DOHH2 (cell line): ENCODE measurements around the gene OTC.

ENCODE experiments used
- H3F3A ChIP-seq: fragments of 200-600 bp; sonication (generic), shearing (Covaris generic); 2 replicates; pipeline ENCODE4 v1.6.0; 2016; ENCODE audit warnings: antibody characterized with exemption, mild to moderate bottlenecking; ENCODE audit not compliant: control insufficient read depth, insufficient read depth
- H3K27ac ChIP-seq: fragments of 200-600 bp; sonication (generic); 2 replicates; pipeline ENCODE4 v1.5.1; 2014; ENCODE audit warnings: low read depth, mild to moderate bottlenecking, low read length, moderate library complexity
- H3K27me3 ChIP-seq: fragments of 200-600 bp; sonication (generic); 2 replicates; pipeline ENCODE4 v1.6.1; 2014; ENCODE audit warnings: mild to moderate bottlenecking, low read length, mixed read lengths; ENCODE audit not compliant: control insufficient read depth
- H3K36me3 ChIP-seq: fragments of 200-600 bp; sonication (generic); 2 replicates; pipeline ENCODE4 v1.6.1; 2014; ENCODE audit warnings: mild to moderate bottlenecking, low read length, moderate library complexity, mixed read lengths; ENCODE audit not compliant: control insufficient read depth
- H3K4me1 ChIP-seq: fragments of 200-600 bp; sonication (generic); 2 replicates; pipeline ENCODE4 v1.6.1; 2014; ENCODE audit warnings: mild to moderate bottlenecking, low read length, mixed read lengths; ENCODE audit not compliant: control insufficient read depth
- H3K4me2 ChIP-seq: fragments of 200-600 bp; sonication (generic); 2 replicates; pipeline ENCODE4 v1.6.0; 2014; ENCODE audit warnings: mild to moderate bottlenecking, low read length, moderate library complexity
- H3K4me3 ChIP-seq: fragments of 200-600 bp; sonication (generic); 2 replicates; pipeline ENCODE4 v1.5.1; 2014; ENCODE audit warnings: mild to moderate bottlenecking, low read length, mixed read lengths
- H3K79me2 ChIP-seq: fragments of 200-600 bp; sonication (generic); 2 replicates; pipeline ENCODE4 v1.6.1; 2014; ENCODE audit warnings: mild to moderate bottlenecking, low read length, mixed read lengths; ENCODE audit not compliant: control insufficient read depth
- H3K9me2 ChIP-seq: fragments of 200-600 bp; sonication (generic); replicated peaks from 2 replicates; pipeline ENCODE4 v1.6.1; 2014; ENCODE audit warnings: mild to moderate bottlenecking, low read length, mixed read lengths; ENCODE audit not compliant: control insufficient read depth
- H3K9me3 ChIP-seq: fragments of 200-600 bp; sonication (generic); 2 replicates; pipeline ENCODE4 v1.6.1; 2014; ENCODE audit warnings: antibody characterized with exemption, low read length, mixed read lengths; ENCODE audit not compliant: control insufficient read depth, insufficient read depth
- H4K20me1 ChIP-seq: fragments of 200-600 bp; sonication (generic); 2 replicates; pipeline ENCODE4 v1.6.0; 2014; ENCODE audit warnings: low read depth, mild to moderate bottlenecking, antibody characterized with exemption, low read length, moderate library complexity; ENCODE audit not compliant: control insufficient read depth, insufficient read depth
- EZH2phosphoT487 ChIP-seq: fragments of 200-600 bp; sonication (generic); IDR thresholded peaks from 2 replicates; pipeline ENCODE4 v1.6.1; 2017; ENCODE audit warnings: borderline replicate concordance, mild to moderate bottlenecking, antibody characterized with exemption, low read length, moderate library complexity, mixed read lengths
- TF ChIP-seq, protein P1 (sequence below): fragments of 200-600 bp; sonication (generic); IDR thresholded peaks from one replicate; pipeline ENCODE4 v1.5.1; 2014; ENCODE audit warnings: antibody characterized with exemption, mild to moderate bottlenecking, low read depth, low read length; ENCODE audit not compliant: poor library complexity, severe bottlenecking

The OTC gene

GRCh38 chrX:38374431-38374830, 22.0 kb downstream of the OTC start:
- no peak overlapping the region for H3K27ac ChIP-seq
- no peaks in the 10 kb centered on the region for H3K36me3 ChIP-seq
- H3K4me1 ChIP-seq = no peaks in the 10 kb centered on the region
- no peaks in the 10 kb centered on the region for H4K20me1 ChIP-seq
- H3K27me3 ChIP-seq = no peaks in the 10 kb centered on the region
- no peaks in the 10 kb centered on the region for H3K9me2 ChIP-seq
- no peak overlapping the region for H3K4me3 ChIP-seq
- TF ChIP-seq, protein P1, sequence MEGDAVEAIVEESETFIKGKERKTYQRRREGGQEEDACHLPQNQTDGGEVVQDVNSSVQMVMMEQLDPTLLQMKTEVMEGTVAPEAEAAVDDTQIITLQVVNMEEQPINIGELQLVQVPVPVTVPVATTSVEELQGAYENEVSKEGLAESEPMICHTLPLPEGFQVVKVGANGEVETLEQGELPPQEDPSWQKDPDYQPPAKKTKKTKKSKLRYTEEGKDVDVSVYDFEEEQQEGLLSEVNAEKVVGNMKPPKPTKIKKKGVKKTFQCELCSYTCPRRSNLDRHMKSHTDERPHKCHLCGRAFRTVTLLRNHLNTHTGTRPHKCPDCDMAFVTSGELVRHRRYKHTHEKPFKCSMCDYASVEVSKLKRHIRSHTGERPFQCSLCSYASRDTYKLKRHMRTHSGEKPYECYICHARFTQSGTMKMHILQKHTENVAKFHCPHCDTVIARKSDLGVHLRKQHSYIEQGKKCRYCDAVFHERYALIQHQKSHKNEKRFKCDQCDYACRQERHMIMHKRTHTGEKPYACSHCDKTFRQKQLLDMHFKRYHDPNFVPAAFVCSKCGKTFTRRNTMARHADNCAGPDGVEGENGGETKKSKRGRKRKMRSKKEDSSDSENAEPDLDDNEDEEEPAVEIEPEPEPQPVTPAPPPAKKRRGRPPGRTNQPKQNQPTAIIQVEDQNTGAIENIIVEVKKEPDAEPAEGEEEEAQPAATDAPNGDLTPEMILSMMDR = no peak
- TF ChIP-seq EZH2phosphoT487 = no peak
- H3F3A ChIP-seq = no peaks in the 10 kb centered on the region
- H3K9me3 ChIP-seq = no peaks in the 10 kb centered on the region
- no peak overlapping the region for H3K4me2 ChIP-seq
- H3K79me2 ChIP-seq = no peaks in the 10 kb centered on the region

DNA sequence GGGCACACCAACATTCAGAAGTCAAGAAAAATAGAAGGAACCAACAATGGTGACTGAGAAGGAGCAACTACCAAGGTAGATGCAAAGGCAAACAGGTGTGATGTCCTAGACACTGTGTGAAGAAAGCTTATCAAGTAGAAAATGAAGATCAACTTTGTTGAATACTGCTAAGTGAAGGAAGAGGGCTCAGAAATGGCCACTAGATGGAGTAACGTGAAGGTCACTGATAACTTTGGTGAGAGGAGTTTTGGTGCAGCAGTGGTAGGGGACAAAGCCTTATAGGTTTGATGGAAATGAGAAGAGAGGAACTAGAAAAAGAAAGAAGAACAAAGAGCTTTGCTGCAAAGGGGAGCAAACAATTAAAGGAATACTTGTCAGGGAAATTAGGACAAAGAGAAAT, 23.5 kb downstream of the OTC start:
- no peaks in the 10 kb centered on the region for H3K9me3 ChIP-seq
- TF ChIP-seq, protein P1 = peak; percentile 50
- TF ChIP-seq EZH2phosphoT487 = no peak
- H3K9me2 ChIP-seq = no peaks in the 10 kb centered on the region
- H3F3A ChIP-seq = no peaks in the 10 kb centered on the region
- no peaks in the 10 kb centered on the region for H3K27me3 ChIP-seq
- no peaks in the 10 kb centered on the region for H3K79me2 ChIP-seq
- H3K4me3 ChIP-seq = no peak overlapping the region
- no peaks in the 10 kb centered on the region for H3K36me3 ChIP-seq
- H4K20me1 ChIP-seq = no peaks in the 10 kb centered on the region
- no peak overlapping the region for H3K27ac ChIP-seq
- no peak overlapping the region for H3K4me2 ChIP-seq
- no peaks in the 10 kb centered on the region for H3K4me1 ChIP-seq

GRCh38 chrX:38376747-38377146, 24.3 kb downstream of the OTC start:
- TF ChIP-seq, protein P1 = no peak
- no peak for TF ChIP-seq EZH2phosphoT487

DNA sequence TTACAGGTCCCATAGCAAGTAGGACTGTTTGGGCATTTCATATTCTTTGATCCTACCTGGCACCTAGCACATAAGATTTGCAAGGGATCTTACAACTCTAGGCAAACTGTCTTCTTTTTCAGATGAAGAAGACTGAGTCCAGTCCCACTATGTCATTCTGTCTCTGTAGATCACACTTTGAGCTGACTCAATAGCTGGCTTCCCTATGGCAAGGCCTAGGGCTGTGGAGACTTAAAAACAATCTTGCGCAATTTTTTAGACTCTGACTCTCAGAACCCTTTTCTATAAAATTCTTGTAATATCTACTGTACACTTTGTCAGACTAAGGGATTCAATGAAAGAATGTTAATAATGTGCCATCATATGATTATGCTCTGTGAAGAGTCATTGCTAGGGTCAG, 26.7 kb downstream of the OTC start:
- no peak overlapping the region for H3K27ac ChIP-seq
- no peaks in the 10 kb centered on the region for H3K27me3 ChIP-seq
- TF ChIP-seq, protein P1 = no peak
- no peak for TF ChIP-seq EZH2phosphoT487
- H4K20me1 ChIP-seq = no peaks in the 10 kb centered on the region
- no peaks in the 10 kb centered on the region for H3K9me2 ChIP-seq
- H3K9me3 ChIP-seq = no peaks in the 10 kb centered on the region
- H3K4me2 ChIP-seq = no peak overlapping the region
- H3K36me3 ChIP-seq = no peaks in the 10 kb centered on the region
- no peaks in the 10 kb centered on the region for H3K79me2 ChIP-seq
- H3K4me1 ChIP-seq = no peaks in the 10 kb centered on the region
- no peaks in the 10 kb centered on the region for H3F3A ChIP-seq
- no peak overlapping the region for H3K4me3 ChIP-seq

More at GRCh38 chrX:38376747-38377146, 24.3 kb downstream of the OTC start:
- H3K9me2 ChIP-seq = no peaks in the 10 kb centered on the region
- H3K27ac ChIP-seq = no peak overlapping the region
- H3K79me2 ChIP-seq = no peaks in the 10 kb centered on the region
- H3K9me3 ChIP-seq = no peaks in the 10 kb centered on the region
- H3K4me2 ChIP-seq = no peak overlapping the region
- H4K20me1 ChIP-seq = no peaks in the 10 kb centered on the region
- no peaks in the 10 kb centered on the region for H3K36me3 ChIP-seq
- no peaks in the 10 kb centered on the region for H3K4me1 ChIP-seq
- H3F3A ChIP-seq = no peaks in the 10 kb centered on the region
- no peaks in the 10 kb centered on the region for H3K27me3 ChIP-seq
- H3K4me3 ChIP-seq = no peak overlapping the region
